ENCODE data around the gene CENPP.
A peak's percentile ranks its signal among the peaks of the same experiment; 100 is the strongest.

CENPP gene

GRCh38 chr9:92325269-92325990 is at the start of gene CENPP, which contains the start of gene NOL8:
CENPP (plus strand) TSS chr9:92325953.
NOL8 (minus strand) TSS chr9:92325350; CDS start chr9:92324161, 1,189 bp downstream.
- DNase-seq (ENCODE audit: low spot score) = peak; percentile 96

GRCh38 chr9:92276331-92277032 is 49.3 kb upstream of the CENPP start:
- DNase-seq (ENCODE audit: low spot score) = peak; percentile 34

GRCh38 chr9:92278110-92278509 is 47.6 kb upstream of the CENPP start:
- DNase-seq (ENCODE audit: low spot score) = no peak

GRCh38 chr9:92279302-92279701 is 46.5 kb upstream of the CENPP start:
- DNase-seq (ENCODE audit: low spot score) = no peak

- DNase-seq (ENCODE audit: low spot score) = no peak
Observed at GRCh38 chr9:92289708-92290390, 35.9 kb upstream of the CENPP start.

GRCh38 chr9:92290785-92291429 is 34.8 kb upstream of the CENPP start:
- DNase-seq (ENCODE audit: low spot score) = no peak

- DNase-seq (ENCODE audit: low spot score) = no peak
Observed at GRCh38 chr9:92291577-92291976, 34.2 kb upstream of the CENPP start.

- DNase-seq (ENCODE audit: low spot score) = no peak
Observed at GRCh38 chr9:92292338-92293074, 33.2 kb upstream of the CENPP start.

GRCh38 chr9:92293075-92293354 is 32.7 kb upstream of the CENPP start:
- no peak for DNase-seq (ENCODE audit: low spot score)

GRCh38 chr9:92293452-92294296 is 32.1 kb upstream of the CENPP start, which contains the start of gene IARS1:
IARS1 (minus strand) TSS chr9:92293697; CDS start chr9:92289419, 4,278 bp downstream.
- DNase-seq (ENCODE audit: low spot score) = peak; percentile 92

GRCh38 chr9:92294297-92294676 is 31.5 kb upstream of the CENPP start:
- no peak for DNase-seq (ENCODE audit: low spot score)

GRCh38 chr9:92295240-92295790 is 30.4 kb upstream of the CENPP start:
- DNase-seq (ENCODE audit: low spot score) = no peak

GRCh38 chr9:92295827-92296258 is 29.9 kb upstream of the CENPP start:
- DNase-seq (ENCODE audit: low spot score) = no peak

- no peak for DNase-seq (ENCODE audit: low spot score)
Observed at GRCh38 chr9:92297611-92298010, 28.1 kb upstream of the CENPP start.

GRCh38 chr9:92298036-92298435 is 27.7 kb upstream of the CENPP start:
- no peak for DNase-seq (ENCODE audit: low spot score)

GRCh38 chr9:92299116-92299515 is 26.6 kb upstream of the CENPP start:
- DNase-seq (ENCODE audit: low spot score) = no peak

- DNase-seq (ENCODE audit: low spot score) = no peak
Observed at GRCh38 chr9:92300936-92301335, 24.8 kb upstream of the CENPP start.

- no peak for DNase-seq (ENCODE audit: low spot score)
Observed at GRCh38 chr9:92308893-92309292, 16.9 kb upstream of the CENPP start.

GRCh38 chr9:92310562-92310961 is 15.2 kb upstream of the CENPP start:
- no peak for DNase-seq (ENCODE audit: low spot score)

- no peak for DNase-seq (ENCODE audit: low spot score)
Observed at GRCh38 chr9:92312887-92313623, 12.7 kb upstream of the CENPP start.

All from COLO829 (cell line).